Choroid plexus epithelial cell (primary cell): ENCODE measurements around the gene KIFAP3.
"Not testable (repeated sequence)": the region's sequence is repeated elsewhere in the genome, so short reads cannot be mapped to it uniquely, and the experiment has no call there.

Source experiments
- DNase-seq: peaks from one replicate; pipeline ENCODE4 v3.0.0-alpha.2; 2010; ENCODE audit warnings: low read depth
- H3K4me3 ChIP-seq: 2 replicates; pipeline ENCODE4 v1.5.1; 2011; ENCODE audit warnings: low read depth, mild to moderate bottlenecking, control low read depth, low read length, moderate library complexity
- TF ChIP-seq, protein P1 (sequence below): conservative IDR thresholded peaks from 2 replicates; pipeline ENCODE4 v1.5.1; 2011; ENCODE audit warnings: low read depth, mild to moderate bottlenecking, control low read depth, inconsistent platforms, low read length, moderate library complexity

KIFAP3 gene

DNA sequence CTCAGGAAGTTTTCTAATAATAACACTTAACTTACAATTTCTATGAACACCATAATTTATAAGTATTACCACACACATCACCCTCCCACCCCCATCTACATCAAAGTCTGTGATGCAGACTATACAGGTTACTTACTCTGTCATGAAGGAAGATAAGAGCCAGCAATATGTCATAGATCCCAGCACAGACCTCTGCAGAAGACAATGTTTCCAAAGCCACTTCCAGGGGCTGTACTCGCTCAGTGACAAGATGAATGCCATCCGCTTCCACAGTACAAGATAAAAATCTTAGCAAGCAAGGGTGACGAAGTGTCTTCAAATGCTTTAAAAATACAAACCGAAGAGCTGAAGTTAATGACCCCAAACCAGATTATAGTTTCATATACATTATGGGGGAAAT is 196.0 kb downstream of the KIFAP3 start:
- no peak overlapping the region for H3K4me3 ChIP-seq
- TF ChIP-seq, protein P1, sequence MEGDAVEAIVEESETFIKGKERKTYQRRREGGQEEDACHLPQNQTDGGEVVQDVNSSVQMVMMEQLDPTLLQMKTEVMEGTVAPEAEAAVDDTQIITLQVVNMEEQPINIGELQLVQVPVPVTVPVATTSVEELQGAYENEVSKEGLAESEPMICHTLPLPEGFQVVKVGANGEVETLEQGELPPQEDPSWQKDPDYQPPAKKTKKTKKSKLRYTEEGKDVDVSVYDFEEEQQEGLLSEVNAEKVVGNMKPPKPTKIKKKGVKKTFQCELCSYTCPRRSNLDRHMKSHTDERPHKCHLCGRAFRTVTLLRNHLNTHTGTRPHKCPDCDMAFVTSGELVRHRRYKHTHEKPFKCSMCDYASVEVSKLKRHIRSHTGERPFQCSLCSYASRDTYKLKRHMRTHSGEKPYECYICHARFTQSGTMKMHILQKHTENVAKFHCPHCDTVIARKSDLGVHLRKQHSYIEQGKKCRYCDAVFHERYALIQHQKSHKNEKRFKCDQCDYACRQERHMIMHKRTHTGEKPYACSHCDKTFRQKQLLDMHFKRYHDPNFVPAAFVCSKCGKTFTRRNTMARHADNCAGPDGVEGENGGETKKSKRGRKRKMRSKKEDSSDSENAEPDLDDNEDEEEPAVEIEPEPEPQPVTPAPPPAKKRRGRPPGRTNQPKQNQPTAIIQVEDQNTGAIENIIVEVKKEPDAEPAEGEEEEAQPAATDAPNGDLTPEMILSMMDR: no peak

DNA sequence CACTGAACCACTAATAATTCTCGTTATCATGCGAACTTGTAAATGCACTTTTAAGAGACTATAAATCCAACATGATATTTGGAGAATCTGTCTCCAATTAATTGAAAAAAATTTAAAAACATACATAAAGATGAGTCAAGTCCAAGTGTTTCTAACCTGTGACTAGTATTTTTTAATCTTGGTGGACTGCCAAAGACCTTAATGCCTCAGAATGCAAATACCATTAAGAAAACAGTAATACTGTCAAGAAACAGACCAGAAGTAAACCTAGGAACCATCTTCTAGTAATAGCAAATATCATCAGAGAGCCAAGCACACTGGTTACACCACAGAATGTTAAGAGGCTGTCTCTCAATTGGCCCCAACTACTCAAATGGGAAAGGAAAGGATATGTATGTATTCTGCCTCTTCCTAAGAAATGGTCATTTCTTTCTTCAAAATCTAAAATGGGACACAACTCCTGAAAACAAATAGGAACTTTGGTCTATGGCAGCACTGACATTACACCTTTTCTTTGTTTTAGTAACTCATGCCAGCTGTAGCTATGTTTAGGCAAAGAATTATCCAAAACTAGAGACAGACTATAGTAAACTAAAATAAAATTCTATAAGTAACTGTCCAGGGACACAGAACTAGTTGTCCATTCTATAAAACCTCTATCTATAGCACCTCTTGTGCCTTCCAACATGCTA is 196.5 kb downstream of the KIFAP3 start:
- no peak overlapping the region for H3K4me3 ChIP-seq
- TF ChIP-seq, protein P1: no peak
- DNase-seq: peak; percentile 62

More for the DNA sequence above, 196.0 kb downstream of the KIFAP3 start:
- DNase-seq: no peak

DNA sequence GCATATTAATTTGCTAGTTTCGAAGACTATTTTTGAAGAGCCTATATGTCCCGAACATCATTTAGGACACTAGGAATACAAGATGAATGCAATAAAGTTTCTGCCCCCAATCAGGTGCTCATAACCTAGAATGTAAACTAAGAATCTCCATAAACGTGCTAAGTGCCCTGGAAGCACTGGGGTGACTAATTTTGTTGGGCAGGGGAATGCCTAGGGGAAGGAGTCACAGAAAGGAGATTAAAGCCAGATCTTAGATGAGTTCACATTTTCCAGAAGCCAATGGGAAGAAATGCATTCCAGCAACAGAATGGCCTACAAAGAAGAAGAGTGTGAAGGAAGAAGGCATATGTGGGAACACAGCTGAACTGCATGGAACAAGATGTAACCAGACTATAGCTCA is 200.3 kb downstream of the KIFAP3 start:
- DNase-seq: no peak
- H3K4me3 ChIP-seq: no peak overlapping the region
- TF ChIP-seq, protein P1: no peak

- H3K4me3 ChIP-seq: no peak overlapping the region
- TF ChIP-seq, protein P1: no peak
Observed at GRCh38 chr1:169873582-169874199, 200.8 kb downstream of the KIFAP3 start.

DNA sequence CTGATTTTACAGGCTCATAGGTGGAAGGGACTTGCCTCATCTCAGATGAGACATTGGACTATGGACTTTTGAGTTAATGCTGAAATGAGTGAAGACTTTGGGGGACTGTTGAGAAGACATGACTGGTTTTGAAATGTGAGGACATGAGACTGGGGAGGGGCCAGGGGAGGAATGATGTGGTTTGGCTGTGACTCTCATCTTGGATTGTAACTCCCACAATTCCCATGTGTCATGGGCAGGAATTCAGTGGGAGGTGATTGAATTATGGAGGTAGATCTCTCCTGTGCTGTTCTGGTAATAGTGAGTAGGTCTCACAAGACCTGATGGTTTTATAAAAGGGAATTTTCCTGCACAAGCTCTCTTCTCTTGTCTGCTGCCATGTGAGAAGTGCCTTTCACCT is 201.6 kb downstream of the KIFAP3 start:
- no peak for DNase-seq
- no peak overlapping the region for H3K4me3 ChIP-seq
- TF ChIP-seq, protein P1: no peak

More at GRCh38 chr1:169873582-169874199, 200.8 kb downstream of the KIFAP3 start:
- no peak for DNase-seq

- not testable (repeated sequence) for DNase-seq, H3K4me3 ChIP-seq
Observed at GRCh38 chr1:169871988-169872387, 202.5 kb downstream of the KIFAP3 start.
